Measurements from ENCODE around the gene EIF6.

Gene EIF6

DNA sequence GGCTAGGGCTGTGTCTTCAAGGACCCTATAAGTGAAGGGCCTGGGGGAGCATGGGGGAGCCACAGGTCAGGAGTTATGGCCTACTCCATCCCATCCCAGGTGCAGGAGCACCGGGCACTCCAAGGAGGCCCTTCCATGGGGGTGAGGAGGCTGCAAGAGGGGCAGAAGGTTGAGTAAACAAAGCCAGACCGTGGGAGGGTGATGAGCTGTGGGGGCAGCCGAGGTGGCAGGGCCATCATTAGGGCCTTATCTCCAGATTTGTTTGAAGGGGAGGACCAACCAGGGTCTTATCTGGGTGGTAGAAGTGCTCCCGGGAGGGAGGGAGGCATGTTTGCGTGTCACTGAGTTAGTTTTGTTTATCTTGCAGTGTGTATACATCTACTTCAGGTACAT, 9.7 kb upstream of the EIF6 start:
- no peak for TF ChIP-seq CTCF (IDR thresholded peaks at IDR 0.05; ENCODE audit: low read depth, low read length, missing control alignments)
- Histone ChIP-seq H3K4me3 (ENCODE audit: low read depth, low read length) (no peak overlapping the region), H3K27ac (no peak overlapping the region), H3K36me3 (replicated peaks) (no peaks in the 10 kb centered on the region), H3K27me3 (replicated peaks) (no peaks in the 10 kb centered on the region)
- in situ Hi-C loops (cut with HindIII; ENCODE audit: low pct_ligation_motif_present, low sequenced_read_pairs), result no loop called here
- no peak for DNase-seq

DNA sequence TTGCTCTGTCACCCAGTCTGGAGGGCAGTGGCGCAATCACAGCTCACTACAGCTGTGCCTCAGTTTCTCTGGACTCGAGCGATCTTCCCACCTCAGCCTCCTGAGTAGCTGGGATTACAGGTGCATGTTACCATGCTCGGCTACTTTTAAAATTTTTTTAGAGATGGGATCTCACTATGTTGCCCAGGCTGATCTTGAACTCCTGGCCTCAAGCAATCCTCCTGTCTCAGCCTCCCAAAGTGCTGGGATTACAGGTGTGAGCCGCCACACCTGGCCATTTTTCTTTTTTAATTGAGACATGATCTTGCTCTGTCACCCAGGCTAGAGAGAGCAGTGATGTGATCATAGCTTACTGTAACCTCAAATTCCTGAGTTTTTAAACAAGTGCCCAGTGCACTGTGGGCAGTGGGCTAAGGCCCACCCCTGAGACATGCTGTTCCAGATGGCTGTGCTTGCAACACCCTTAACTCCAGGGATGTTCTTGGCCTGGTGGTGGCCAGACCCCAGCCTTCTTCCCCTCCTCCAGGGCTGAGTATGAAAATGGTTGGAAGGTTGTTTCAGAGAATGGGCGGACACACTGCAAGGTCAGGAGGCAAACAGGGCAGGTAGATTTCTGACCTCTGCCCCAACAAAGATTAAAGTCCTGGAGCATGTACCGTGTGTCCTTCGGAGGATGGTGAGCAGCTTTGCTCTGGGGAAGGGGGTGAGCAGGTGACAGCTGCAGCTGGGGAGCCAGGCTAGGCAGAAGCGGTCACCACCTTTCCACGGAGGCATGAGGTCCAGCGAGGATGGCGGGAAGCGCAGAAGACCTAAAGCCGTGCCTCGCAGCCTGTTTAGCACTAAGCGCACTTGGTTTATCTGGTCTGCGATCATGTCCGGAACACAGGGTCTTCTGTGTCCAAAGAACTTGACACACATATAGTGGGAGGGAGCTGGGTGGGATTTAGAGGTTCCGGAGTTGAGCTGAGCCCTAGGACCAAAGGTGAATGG, 9.0 kb upstream of the EIF6 start:
- H3K27ac ChIP-seq, result no peak overlapping the region
- H3K27me3 ChIP-seq (replicated peaks), result no peaks in the 10 kb centered on the region
- in situ Hi-C loops (cut with HindIII; ENCODE audit: low pct_ligation_motif_present, low sequenced_read_pairs), result no loop called here
- no peaks in the 10 kb centered on the region for H3K36me3 ChIP-seq (replicated peaks)
- no peak for TF ChIP-seq CTCF (IDR thresholded peaks at IDR 0.05; ENCODE audit: low read depth, low read length, missing control alignments)
- H3K4me3 ChIP-seq (ENCODE audit: low read depth, low read length), result no peak overlapping the region
- DNase-seq, result no peak

- Histone ChIP-seq H3K4me3 (ENCODE audit: low read depth, low read length) (no peak overlapping the region), H3K27me3 (replicated peaks) (no peaks in the 10 kb centered on the region), H3K27ac (no peak overlapping the region), H3K36me3 (replicated peaks) (no peaks in the 10 kb centered on the region)
- TF ChIP-seq CTCF (IDR thresholded peaks at IDR 0.05; ENCODE audit: low read depth, low read length, missing control alignments), result no peak
- in situ Hi-C loops (cut with HindIII; ENCODE audit: low pct_ligation_motif_present, low sequenced_read_pairs), result no loop called here
- no peak for DNase-seq
These were observed 8.1 kb upstream of the EIF6 start for GRCh38 chr20:35292504-35293285.

- no peak for DNase-seq
- no peak within 1 kb of the TSS for H3K27ac ChIP-seq
- no peak for TF ChIP-seq CTCF (IDR thresholded peaks at IDR 0.05; ENCODE audit: low read depth, low read length, missing control alignments)
- in situ Hi-C loops (cut with HindIII; ENCODE audit: low pct_ligation_motif_present, low sequenced_read_pairs), result no loop called here
- H3K4me3 ChIP-seq (ENCODE audit: low read depth, low read length), result no peak within 1 kb of the TSS
- no peaks in the 10 kb centered on the region for H3K27me3 ChIP-seq (replicated peaks)
- no peaks in the 10 kb centered on the region for H3K36me3 ChIP-seq (replicated peaks)
These were observed 7.3 kb upstream of the EIF6 start, which contains the start of gene FAM83C for GRCh38 chr20:35291654-35292503. Gene FAM83C (minus strand): TSS chr20:35292425. CDS start chr20:35292304, 121 bp downstream.

GRCh38 chr20:35290887-35291417, 6.4 kb upstream of the EIF6 start:
- no peak overlapping the region for H3K27ac ChIP-seq
- no peak for DNase-seq
- H3K27me3 ChIP-seq (replicated peaks), result no peaks in the 10 kb centered on the region
- H3K4me3 ChIP-seq (ENCODE audit: low read depth, low read length), result no peak overlapping the region
- H3K36me3 ChIP-seq (replicated peaks), result no peaks in the 10 kb centered on the region
- in situ Hi-C loops (cut with HindIII; ENCODE audit: low pct_ligation_motif_present, low sequenced_read_pairs), result no loop called here
- TF ChIP-seq CTCF (IDR thresholded peaks at IDR 0.05; ENCODE audit: low read depth, low read length, missing control alignments), result no peak
